HUDEP-2 (cell line): ENCODE measurements around the gene DCUN1D4.
A peak's percentile ranks its signal among the peaks of the same experiment; 100 is the strongest.
"Not testable (repeated sequence)": the region's sequence is repeated elsewhere in the genome, so short reads cannot be mapped to it uniquely, and the experiment has no call there.

Experiments used
- DNase-seq, 76 experiments: peaks; one replicate each; lab custom pipeline; 2025; ENCODE audit not compliant: unreplicated experiment in 76 of 76; lab: John Stamatoyannopoulos, UW

Gene DCUN1D4

DNA sequence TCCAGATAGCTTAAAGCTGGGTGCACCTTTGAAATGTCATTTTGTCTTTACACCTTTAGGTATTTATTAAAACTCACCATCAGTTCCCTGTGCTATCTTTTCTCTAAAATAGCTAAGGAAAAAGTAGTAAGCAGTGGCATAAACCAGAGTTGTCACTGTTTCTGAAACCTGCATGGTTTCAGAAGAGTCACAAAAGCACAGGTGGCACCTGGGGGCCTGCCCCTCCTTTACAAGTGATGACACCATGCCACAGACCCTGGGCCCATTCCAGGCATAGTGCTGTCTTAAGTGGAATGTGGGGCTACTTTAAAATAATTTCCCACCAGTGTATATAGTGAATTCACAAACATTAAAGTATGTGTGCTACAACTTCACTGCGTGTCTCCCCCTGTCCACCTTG lies 47.8 kb downstream of the DCUN1D4 start:
- DNase-seq, result no peak

- DNase-seq, result not testable (repeated sequence)
Measured at GRCh38 chr4:51893402-51893801, 50.4 kb downstream of the DCUN1D4 start.

- DNase-seq, result no peak
Measured at GRCh38 chr4:51894059-51894645, 51.2 kb downstream of the DCUN1D4 start.

- DNase-seq, result no peak
Measured at GRCh38 chr4:51895158-51895557, 52.2 kb downstream of the DCUN1D4 start.

DNA sequence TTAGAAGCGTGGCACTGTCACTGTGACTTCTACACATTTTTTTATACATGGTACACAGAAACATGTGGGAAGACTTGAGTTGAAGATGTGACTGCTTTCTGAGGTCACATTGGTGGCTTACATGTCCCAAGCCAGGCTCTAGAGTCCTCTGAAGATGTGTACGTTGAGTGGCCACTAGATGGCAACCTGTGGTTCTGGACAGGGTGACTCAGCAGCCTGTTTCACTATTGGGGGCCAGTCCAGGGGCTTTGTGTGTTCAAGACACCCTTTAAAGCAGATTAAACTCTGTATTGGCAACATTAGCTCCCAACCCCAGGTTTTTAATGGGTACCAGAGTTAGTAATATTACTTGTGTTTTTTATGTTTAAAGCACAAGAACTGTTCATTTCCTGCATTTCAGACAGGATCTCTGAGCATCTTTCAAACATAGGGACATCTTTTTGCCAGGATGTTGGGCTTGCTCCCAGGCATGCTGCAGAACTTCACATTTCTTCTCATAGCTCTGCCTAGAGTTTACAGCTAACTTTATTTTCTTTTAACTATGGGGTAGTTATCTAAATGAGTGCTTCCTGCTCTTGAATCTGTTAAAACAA lies 53.0 kb downstream of the DCUN1D4 start:
- DNase-seq, result peak in 65 of 76 experiments; percentile 2 to 65 (median 19)

GRCh38 chr4:51901363-51901762 lies 58.4 kb downstream of the DCUN1D4 start:
- DNase-seq, result no peak

DNA sequence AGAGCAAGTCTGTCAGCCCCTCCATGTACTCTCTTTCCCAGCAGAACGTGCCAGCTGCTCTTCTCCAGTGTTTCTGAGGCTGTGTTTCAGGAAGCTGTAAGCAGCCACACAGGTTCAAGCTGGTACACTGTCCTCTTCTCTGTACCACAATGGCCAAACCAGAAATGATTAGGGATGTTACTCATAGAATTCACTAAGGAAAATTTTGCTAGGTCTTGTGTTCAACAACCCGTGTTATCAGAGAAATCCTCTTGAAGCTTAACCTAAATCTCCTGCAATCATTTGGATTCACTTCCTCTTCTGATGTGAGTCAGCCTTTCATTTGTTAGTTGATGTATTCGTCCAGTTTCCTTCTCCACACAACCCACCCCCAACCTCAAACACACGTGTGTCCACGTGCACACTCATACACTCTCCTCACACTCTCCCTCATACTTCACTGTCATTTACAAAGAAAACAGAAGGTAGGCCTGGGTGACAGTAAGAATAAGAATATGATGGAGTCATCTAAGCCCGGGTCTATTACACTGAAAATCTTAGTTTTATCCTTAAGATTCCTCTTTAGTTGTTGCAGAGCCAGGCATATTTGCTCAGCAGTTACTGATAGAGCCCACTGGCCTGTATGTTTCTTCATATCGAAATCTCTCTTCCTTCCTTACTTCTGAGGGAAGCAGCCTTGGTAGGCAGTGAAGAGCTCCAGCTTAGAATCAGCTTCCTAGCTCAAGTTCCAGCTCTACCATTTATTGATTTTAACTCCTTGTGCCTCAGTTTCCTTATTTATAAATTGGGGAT lies 63.4 kb downstream of the DCUN1D4 start:
- DNase-seq, result peak in 2 of 76 experiments; percentile 1

GRCh38 chr4:51907006-51907669 lies 64.2 kb downstream of the DCUN1D4 start:
- DNase-seq, result no peak

GRCh38 chr4:51909236-51909703 lies 66.3 kb downstream of the DCUN1D4 start:
- no peak for DNase-seq

GRCh38 chr4:51918251-51918650 lies 75.3 kb downstream of the DCUN1D4 start:
- no peak for DNase-seq

- no peak for DNase-seq
Measured at GRCh38 chr4:51923343-51923742, 80.4 kb downstream of the DCUN1D4 start.

GRCh38 chr4:51925307-51925706 lies 82.4 kb downstream of the DCUN1D4 start:
- no peak for DNase-seq

GRCh38 chr4:51930557-51930956 lies 87.6 kb downstream of the DCUN1D4 start:
- no peak for DNase-seq

DNA sequence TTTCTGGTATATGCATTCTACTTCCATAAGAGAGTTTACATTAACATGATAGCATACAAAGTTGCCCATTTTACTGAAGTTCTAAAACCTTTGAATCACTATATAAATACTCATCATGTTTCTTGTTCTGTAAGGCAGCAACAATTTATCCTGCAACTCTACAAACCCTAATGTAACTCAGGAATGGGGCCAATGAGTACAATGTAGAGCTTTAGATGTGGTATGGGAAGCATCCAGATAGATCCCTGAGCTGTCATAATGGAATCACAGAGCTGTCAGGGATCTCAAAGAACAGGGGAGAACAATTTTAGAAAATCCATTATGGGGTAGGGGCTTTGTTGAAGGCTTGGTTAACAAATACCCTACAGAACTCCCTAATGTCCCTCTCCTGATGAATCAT lies 88.5 kb downstream of the DCUN1D4 start:
- DNase-seq, result no peak

GRCh38 chr4:51932261-51932660 lies 89.3 kb downstream of the DCUN1D4 start:
- no peak for DNase-seq

- DNase-seq, result no peak
Measured at GRCh38 chr4:51932684-51933083, 89.7 kb downstream of the DCUN1D4 start.

- not testable (repeated sequence) for DNase-seq
Measured at GRCh38 chr4:51940460-51940859, 97.5 kb downstream of the DCUN1D4 start.

DNA sequence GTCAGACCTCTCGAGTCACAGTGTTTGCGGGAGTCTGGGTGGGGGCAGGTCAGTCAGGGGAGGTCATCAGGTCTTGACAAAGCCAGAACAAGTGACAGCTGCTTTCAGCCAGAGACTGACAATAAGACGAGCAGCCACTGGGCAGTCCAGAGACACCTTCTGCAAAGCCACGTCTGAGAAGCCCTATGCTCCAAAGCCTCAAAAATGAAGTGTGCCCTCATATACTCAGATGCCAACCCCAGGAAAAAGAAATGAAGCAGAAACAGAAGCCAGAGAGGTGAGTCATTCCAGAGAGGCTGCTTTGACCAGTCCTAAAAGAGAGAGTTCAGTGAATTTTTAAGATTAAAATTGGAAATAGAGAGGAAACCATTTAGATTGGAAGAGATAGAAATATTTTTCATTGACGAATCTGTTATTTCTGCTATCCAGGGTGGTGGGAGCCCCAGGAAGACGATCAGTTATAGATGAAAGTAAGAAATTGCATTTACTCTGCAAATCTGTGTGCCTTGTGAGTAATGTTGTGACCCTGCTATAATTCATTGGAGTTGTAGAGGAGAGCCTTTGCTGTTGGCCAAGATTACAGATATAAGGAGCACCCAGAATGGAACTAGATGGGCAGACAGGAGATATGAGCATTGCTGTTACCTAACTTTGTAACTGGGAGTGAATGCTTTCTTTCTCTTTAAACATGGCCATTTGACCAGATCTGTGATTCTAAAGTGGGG lies 99.3 kb downstream of the DCUN1D4 start:
- no peak for DNase-seq

DNA sequence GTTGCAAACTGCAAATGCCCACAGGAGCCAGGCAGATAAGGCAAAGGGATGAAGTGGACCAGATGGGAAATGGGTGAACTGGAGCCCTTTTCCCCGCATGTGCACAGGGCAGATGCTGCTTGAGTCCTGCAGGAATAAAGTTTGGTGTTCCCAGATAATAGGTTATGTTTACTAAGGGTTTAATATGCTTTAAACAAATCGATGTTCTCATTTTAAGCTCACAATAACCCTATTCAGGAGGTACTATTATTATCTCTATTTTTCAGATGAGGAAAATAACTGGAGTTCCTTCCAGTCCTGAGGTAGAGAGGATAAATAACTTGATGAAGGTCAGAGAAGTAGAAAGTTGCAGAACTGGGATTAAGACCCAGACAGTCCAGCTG lies 99.9 kb downstream of the DCUN1D4 start:
- no peak for DNase-seq

GRCh38 chr4:51943221-51943620 lies 100.3 kb downstream of the DCUN1D4 start:
- no peak for DNase-seq
